Activated CD8-positive, alpha-beta memory T cell treated with anti-CD3 and anti-CD28 coated beads, Interleukin-2, amount 50 U/mL, for 48 hours (primary cell): ENCODE results near the gene CNTRL.

Experiments
- DNase-seq: peaks from one replicate; pipeline ENCODE4 v3.0.0-alpha.2; 2020

Gene CNTRL

DNA sequence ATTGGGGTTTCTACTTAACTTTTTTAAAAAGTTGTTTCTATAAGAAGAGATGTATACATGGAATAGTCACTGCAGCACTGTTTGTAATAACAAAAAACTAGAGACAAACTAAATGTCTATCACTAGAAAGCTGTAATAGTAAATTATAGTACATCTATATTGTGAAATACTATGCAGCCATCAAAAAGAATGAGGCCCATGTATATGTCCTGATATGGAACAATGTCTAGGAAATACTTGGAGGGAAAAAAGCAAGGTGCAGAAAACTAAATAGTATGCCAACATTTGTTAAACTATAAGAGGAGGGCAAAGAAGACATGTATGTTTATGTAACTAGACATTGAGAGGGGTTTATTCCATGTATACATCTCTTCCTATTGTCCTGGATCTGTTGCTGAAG is 129.9 kb downstream of the CNTRL start:
- DNase-seq, result no peak

DNA sequence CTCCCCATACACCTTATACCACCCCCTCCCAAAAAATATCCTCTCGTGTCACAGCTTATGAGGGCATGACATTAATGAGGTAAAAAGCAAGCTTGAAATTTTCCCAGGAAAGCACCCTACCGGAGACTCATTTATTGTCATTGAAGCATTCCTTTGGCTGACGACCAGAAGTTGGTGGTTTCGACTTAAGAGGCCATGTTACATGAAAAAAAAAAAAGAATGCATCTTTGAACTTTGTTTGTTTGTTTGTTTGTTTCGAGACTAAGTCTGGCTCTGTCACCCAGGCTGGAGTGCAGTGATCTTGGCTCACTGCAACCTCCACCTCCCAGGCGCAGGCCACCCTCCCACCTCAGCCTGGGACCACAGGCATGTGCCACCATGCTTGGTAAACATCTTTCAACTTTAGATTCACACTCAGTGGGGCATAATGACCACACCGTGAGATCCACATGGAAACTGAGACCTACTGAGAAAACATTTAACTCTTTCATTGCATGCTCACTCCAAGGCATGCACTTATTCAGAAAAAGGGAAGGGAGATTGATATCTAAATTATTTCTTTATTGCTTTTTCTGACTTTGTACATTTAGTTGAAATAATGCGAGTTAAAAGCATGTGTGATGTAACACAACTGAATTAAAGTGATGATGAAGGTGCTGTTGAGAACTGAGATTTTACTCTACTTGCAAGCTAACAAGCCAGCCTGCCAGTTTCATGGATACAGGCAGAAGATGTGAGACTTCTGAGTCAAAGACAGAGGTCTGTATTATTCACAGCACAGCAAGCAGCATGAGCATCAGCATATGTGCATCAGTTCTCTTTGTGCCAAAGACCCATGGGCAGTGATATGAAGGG is 132.0 kb downstream of the CNTRL start:
- DNase-seq, result no peak

DNA sequence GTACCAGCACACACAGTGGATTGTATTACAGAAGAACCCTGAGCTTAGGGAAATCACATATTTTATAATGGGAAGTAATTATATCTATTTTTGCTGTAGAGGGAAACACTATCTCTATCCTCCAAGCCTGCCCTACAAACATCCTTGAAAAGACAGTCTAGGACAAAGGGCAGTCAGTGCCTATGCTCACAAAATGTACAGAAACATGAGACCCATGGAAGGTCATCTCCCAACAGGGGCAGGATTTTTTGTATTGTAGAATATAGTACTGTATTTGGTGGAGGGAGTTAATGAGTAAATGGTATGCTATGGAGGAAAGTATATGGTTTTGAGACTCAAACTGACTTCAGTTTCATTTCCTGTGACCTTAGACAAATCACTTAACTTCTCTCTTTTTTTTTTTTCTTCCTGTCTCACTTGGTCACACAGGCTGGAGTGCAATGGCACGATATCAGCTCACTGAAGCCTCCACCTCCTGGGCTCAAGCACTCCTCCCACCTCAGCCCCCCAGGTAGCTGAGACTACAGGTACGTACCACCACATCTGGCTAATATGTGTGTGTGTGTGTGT is 132.7 kb downstream of the CNTRL start:
- DNase-seq, result no peak

DNA sequence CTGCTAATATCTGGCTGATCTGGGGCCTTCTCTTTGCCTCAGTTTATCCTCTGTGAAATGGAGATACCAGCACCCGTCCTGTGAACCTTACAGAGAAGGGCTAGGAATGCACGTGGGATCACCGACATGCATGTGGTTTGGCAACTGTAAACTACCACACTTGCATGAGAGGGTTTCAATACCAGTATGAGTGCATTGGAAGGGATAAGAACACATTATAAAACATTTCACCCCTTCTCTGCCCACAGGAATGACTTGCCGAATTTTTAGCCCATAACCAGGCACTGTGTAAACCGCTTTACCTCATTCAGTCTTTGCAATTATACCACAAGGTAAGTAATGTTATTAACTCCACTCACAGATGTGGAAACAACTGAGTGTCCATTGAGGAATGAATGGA is 135.8 kb downstream of the CNTRL start:
- no peak for DNase-seq

GRCh38 chr9:121213136-121213806 is 138.5 kb downstream of the CNTRL start:
- DNase-seq, result peak; percentile 86

DNA sequence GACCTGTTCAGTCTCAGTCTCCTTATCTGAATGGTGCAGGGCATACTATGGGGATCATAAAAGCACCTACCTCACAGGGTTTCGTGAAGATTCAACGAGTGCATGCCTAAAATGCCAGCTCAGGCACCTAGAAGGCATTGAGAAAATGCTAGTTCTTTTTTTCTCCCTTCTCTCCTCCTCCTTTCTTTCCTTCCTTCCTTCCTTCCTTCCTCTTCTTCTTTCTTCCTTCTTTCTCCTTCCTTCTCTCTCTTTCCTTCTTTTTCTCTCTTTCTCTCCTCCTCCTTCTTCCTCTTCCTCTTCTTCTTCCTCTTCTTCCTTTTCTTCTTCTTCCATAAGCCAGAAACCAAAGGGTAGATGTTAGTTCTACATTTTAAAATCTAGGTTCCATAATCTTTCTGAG is 139.2 kb downstream of the CNTRL start:
- no peak for DNase-seq

DNA sequence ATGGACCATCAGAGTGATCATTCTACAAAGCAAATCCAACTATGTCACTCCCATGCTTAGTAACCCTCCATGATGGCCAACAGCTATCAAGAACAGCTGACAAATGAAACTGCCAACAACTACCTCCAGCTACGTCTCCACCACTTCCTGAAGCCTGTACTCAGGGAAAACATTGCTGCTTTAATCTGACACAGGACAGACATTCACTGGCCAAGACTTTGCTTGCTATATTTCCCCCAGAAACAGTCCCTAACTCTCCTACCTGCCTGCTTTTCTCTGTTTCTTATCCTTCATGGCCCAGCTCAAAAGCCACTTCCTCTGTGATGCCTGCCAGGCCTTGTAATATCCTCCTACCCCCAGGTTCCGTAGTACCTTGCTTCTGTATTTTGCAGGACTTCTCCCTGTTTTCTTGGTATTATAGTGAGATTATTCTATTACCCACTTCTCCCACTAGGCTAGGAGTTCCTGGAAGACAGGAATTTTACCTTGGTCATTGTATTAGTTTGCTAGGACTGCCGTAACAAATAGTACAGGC is 141.6 kb downstream of the CNTRL start:
- no peak for DNase-seq

DNA sequence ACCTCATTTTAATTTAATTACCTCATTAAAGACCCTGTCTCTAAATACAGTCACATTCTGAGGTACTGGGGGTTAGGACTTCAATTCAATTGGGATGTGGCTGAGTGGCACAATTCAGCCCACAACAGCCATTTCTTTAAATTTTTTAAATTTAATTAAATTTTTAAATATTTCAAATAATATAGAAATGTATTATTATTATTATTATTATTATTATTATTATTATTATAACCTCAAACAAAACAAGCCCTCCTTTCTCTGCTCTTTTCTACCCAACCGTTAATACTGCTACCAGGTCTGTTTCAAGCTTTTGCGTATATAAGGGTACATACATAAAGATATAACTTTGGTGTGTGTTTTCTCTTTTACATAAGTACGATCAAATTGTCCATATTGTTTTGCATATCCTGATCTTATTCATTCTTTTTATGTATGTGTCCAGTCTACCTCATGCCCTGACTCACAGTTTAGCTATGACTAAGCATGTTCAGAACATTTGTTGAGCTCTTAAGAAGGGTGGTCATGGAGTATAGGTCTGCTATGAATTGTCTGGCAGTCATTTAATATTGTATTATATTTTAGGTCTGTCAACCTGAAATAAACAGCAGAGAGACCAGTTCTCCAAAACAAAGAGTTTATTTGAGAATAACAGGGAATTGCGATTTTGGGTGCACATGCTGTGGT is 143.0 kb downstream of the CNTRL start:
- DNase-seq, result no peak

DNA sequence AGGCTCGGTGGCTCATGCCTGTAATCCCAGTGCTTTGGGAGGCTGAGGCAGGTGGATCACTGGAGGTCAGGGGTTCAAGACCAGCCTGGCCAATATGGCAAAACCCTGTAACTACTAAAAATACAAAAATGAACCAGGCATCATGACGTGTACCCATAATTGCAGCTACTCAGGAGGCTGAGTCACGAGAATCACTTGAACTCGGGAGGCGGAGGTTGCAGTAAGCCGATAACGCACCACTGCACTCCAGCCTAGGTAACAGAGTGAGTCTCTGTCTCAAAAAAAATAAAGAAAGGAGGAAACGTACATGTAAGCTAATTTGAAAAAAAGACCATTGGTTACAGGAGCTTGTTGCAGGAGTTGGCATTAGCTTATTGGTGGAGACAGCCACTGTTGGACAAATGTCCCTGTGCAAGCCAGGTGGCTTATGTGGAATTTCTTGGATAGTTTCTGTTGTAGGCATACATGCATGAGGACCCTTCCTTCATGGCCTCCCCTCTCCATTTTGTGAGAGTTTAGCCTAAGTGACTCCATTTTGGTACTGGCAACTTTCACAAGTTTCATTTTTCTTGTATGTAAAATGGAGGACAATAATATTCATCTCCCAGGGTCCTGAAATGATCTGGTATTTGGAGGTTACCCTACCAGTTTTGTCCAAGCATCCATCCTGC is 143.7 kb downstream of the CNTRL start:
- no peak for DNase-seq

GRCh38 chr9:121219530-121219929 is 144.8 kb downstream of the CNTRL start:
- DNase-seq, result no peak

DNA sequence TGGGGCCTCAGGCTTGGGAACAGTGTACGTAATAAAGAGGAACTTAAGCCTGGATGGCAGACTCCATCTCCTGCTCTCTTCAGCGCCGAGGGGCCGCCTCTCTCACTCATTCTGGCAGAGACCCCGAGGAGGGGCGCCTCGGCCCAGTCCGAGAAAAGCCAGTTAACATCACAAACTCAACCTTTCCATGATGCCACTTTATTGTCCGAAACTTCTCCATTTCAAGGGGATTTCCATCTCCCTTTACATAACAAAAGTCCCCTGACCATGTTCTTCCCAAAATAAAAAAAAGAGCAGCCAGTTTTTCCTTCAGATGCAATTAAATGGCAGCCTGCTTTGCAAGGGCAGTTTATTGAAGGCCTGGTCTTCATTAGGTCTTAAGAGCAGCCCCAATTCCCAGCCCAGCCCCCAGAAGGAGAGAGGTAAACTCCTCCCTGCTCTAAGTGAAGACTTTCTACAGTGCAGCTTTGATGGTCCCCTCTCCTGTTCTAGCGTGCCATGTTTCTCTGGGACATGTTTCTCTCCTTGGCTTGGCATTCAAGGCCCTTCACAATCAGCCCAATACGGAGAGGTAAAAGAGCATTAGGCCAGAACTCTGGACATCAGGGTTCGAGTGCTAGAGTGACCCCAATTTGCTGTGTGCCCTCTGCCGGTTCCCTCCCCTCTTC is 146.4 kb downstream of the CNTRL start:
- no peak for DNase-seq

GRCh38 chr9:121221664-121222055 is 146.9 kb downstream of the CNTRL start:
- no peak for DNase-seq

- DNase-seq, result no peak
Measured at GRCh38 chr9:121222524-121223171, 147.9 kb downstream of the CNTRL start.

GRCh38 chr9:121225240-121225639 is 150.5 kb downstream of the CNTRL start:
- no peak for DNase-seq

DNA sequence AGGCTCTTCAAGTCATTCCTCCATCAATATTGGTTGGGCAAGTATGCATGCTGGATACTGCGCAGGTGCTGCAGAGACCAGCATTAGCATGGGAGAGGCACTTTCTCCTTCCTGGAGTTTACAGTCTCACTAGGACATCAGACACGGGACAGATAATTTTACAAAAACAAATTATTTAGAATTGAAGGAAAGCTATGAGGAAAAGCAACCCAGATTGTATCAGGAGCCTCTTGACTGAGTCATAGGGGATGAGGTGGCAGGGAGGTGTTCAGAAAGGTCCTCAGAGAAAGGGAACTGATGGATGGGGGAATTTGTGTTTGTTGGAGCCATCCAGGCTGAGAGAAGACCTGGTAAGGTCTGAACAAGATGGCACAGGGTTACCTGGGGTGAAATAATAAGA is 151.4 kb downstream of the CNTRL start:
- no peak for DNase-seq
